ENCODE results near the gene GPR155.

GPR155 gene

DNA sequence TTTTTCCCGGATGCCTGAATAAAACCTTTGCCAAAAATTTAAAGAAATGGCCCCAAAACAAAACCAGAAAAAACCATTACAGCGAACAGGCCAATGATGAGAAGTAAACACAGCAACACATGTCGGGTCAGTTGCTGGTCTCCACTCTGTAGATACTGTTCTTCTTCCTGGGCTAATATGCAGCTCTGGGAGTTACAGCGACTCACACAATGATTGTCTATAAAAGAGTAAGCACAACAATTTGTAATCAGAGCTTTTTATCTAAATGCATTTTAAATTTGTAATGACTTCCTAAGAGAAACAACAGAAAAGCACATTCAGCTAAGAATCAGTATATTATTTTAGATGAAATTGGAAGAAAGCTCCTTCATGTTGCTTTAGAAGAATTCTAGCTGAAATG, 40.3 kb downstream of the GPR155 start:
- no peaks in the 10 kb centered on the region for H4K20me1 ChIP-seq (ENCODE audit: insufficient read depth, low read length)
- no peak overlapping the region for H2AFZ ChIP-seq (ENCODE audit: low read depth, low read length)
- H3K4me3 ChIP-seq (ENCODE audit: low read depth in 1 of 2, low read length in 2 of 2) = no peak overlapping the region
- no peaks in the 10 kb centered on the region for H3K4me1 ChIP-seq (ENCODE audit: insufficient read depth, low read length)
- H3K9ac ChIP-seq (ENCODE audit: low read depth, low read length) = no peak overlapping the region
- DNase-seq = no peak
- no peak for ATAC-seq (ENCODE audit: insufficient read depth, low read depth)
- H3K27me3 ChIP-seq (ENCODE audit: insufficient read depth, low read length, poor library complexity) = no peaks in the 10 kb centered on the region
- H3K4me2 ChIP-seq (ENCODE audit: insufficient read depth, low read length) = no peak overlapping the region
- no peak for TF ChIP-seq EZH2 (IDR thresholded peaks at IDR 0.05; ENCODE audit: borderline replicate concordance, low read depth, low read length, severe bottlenecking)
- TF ChIP-seq, protein P1, sequence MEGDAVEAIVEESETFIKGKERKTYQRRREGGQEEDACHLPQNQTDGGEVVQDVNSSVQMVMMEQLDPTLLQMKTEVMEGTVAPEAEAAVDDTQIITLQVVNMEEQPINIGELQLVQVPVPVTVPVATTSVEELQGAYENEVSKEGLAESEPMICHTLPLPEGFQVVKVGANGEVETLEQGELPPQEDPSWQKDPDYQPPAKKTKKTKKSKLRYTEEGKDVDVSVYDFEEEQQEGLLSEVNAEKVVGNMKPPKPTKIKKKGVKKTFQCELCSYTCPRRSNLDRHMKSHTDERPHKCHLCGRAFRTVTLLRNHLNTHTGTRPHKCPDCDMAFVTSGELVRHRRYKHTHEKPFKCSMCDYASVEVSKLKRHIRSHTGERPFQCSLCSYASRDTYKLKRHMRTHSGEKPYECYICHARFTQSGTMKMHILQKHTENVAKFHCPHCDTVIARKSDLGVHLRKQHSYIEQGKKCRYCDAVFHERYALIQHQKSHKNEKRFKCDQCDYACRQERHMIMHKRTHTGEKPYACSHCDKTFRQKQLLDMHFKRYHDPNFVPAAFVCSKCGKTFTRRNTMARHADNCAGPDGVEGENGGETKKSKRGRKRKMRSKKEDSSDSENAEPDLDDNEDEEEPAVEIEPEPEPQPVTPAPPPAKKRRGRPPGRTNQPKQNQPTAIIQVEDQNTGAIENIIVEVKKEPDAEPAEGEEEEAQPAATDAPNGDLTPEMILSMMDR (IDR thresholded peaks at IDR 0.05; ENCODE audit: borderline replicate concordance, extremely low read depth, low read length, poor library complexity, severe bottlenecking) = no peak
- no peaks in the 10 kb centered on the region for H3K9me3 ChIP-seq (ENCODE audit: insufficient read depth, low read length, severe bottlenecking)
- H3K79me2 ChIP-seq (ENCODE audit: insufficient read depth, low read length) = no peaks in the 10 kb centered on the region
- no peak overlapping the region for H3K27ac ChIP-seq (ENCODE audit: low read length)
- no peaks in the 10 kb centered on the region for H3K36me3 ChIP-seq (ENCODE audit: insufficient read depth, low read length)

- no peak overlapping the region for H2AFZ ChIP-seq (ENCODE audit: low read depth, low read length)
- H4K20me1 ChIP-seq (ENCODE audit: insufficient read depth, low read length) = no peaks in the 10 kb centered on the region
- no peak for DNase-seq
- H3K4me3 ChIP-seq (ENCODE audit: low read depth in 1 of 2, low read length in 2 of 2) = no peak overlapping the region
- no peaks in the 10 kb centered on the region for H3K27me3 ChIP-seq (ENCODE audit: insufficient read depth, low read length, poor library complexity)
- ATAC-seq (ENCODE audit: insufficient read depth, low read depth) = no peak
- no peak overlapping the region for H3K9ac ChIP-seq (ENCODE audit: low read depth, low read length)
- no peak for TF ChIP-seq EZH2 (IDR thresholded peaks at IDR 0.05; ENCODE audit: borderline replicate concordance, low read depth, low read length, severe bottlenecking)
- TF ChIP-seq, protein P1 (IDR thresholded peaks at IDR 0.05; ENCODE audit: borderline replicate concordance, extremely low read depth, low read length, poor library complexity, severe bottlenecking) = no peak
- no peaks in the 10 kb centered on the region for H3K36me3 ChIP-seq (ENCODE audit: insufficient read depth, low read length)
- H3K4me2 ChIP-seq (ENCODE audit: insufficient read depth, low read length) = no peak overlapping the region
- H3K79me2 ChIP-seq (ENCODE audit: insufficient read depth, low read length) = no peaks in the 10 kb centered on the region
- no peak overlapping the region for H3K27ac ChIP-seq (ENCODE audit: low read length)
- no peaks in the 10 kb centered on the region for H3K4me1 ChIP-seq (ENCODE audit: insufficient read depth, low read length)
- H3K9me3 ChIP-seq (ENCODE audit: insufficient read depth, low read length, severe bottlenecking) = no peaks in the 10 kb centered on the region
These were observed 41.6 kb downstream of the GPR155 start for GRCh38 chr2:174445248-174445647.

DNA sequence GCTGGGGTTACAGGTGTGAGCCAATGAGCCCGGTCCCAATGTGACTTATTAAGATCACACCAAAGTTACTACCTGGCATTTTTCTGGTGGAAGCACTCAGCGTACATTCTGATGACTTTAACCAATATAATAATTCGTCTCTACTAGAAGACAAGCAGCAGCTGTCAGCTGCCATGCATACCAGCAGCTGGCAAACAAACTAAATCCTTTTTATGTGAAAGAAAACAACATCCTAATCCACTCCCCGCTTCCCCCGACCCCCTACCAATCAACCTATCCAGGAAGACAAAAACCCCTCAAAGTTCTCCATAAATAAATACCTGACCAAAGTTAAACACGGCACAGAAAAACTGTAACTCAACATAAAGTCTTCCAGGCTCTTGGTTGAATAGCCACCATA, 42.1 kb downstream of the GPR155 start:
- TF ChIP-seq EZH2 (IDR thresholded peaks at IDR 0.05; ENCODE audit: borderline replicate concordance, low read depth, low read length, severe bottlenecking) = no peak
- TF ChIP-seq, protein P1 (IDR thresholded peaks at IDR 0.05; ENCODE audit: borderline replicate concordance, extremely low read depth, low read length, poor library complexity, severe bottlenecking) = no peak
- Histone ChIP-seq H3K27ac (ENCODE audit: low read length) (no peak overlapping the region), H3K9me3 (ENCODE audit: insufficient read depth, low read length, severe bottlenecking) (no peaks in the 10 kb centered on the region), H3K79me2 (ENCODE audit: insufficient read depth, low read length) (no peaks in the 10 kb centered on the region), H3K36me3 (ENCODE audit: insufficient read depth, low read length) (no peaks in the 10 kb centered on the region), H3K4me2 (ENCODE audit: insufficient read depth, low read length) (no peak overlapping the region), H3K27me3 (ENCODE audit: insufficient read depth, low read length, poor library complexity) (no peaks in the 10 kb centered on the region), H4K20me1 (ENCODE audit: insufficient read depth, low read length) (no peaks in the 10 kb centered on the region), H3K9ac (ENCODE audit: low read depth, low read length) (no peak overlapping the region), H3K4me1 (ENCODE audit: insufficient read depth, low read length) (no peaks in the 10 kb centered on the region), H3K4me3 (ENCODE audit: low read depth in 1 of 2, low read length in 2 of 2) (no peak overlapping the region), H2AFZ (ENCODE audit: low read depth, low read length) (no peak overlapping the region)
- ATAC-seq (ENCODE audit: insufficient read depth, low read depth) = no peak
- no peak for DNase-seq

All from DND-41 (cell line).